Measurements from ENCODE around the gene ST14.
"Not testable (repeated sequence)": the region's sequence is repeated elsewhere in the genome, so short reads cannot be mapped to it uniquely, and the experiment has no call there.

DNA sequence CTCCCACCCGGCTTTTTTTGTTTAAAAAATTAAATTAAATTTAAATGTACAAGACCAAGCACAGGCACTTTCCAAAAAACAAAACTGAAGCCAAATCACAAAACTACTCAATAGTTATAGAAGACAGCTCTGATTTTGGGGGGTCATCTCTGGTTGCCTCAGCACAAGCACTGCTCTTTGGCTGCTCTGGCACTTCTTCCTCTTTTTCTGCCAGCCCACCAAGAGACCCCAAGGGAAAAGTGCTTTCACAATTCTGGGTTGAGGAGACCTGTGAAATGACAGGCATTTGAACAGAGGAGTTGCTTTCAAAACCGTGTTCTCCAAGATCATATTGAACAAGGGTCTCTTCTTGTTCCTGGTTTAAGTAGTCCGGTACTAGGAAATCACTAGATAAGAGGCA, 74.3 kb downstream of the ST14 start:
- TF ChIP-seq TAF1 (IDR thresholded peaks at IDR 0.05; ENCODE audit: borderline replicate concordance, low read depth, low read length); NFIC (IDR thresholded peaks at IDR 0.05; ENCODE audit: borderline replicate concordance); RFX5 (IDR thresholded peaks at IDR 0.05; ENCODE audit: low read length); FOSL2 (IDR thresholded peaks at IDR 0.05; ENCODE audit: borderline replicate concordance, low read depth); SIN3A (IDR thresholded peaks at IDR 0.05; ENCODE audit: borderline replicate concordance, low read depth, low read length); EZH2phosphoT487 (IDR thresholded peaks at IDR 0.05; ENCODE audit: borderline replicate concordance, low read depth); POLR2AphosphoS5 (IDR thresholded peaks at IDR 0.05; ENCODE audit: low read depth, low read length); YY1 (IDR thresholded peaks at IDR 0.05; ENCODE audit: low read depth); FOXJ3 (CRISPR knock-in tag; IDR thresholded peaks at IDR 0.05): not testable (repeated sequence)
- TF ChIP-seq, protein P1, sequence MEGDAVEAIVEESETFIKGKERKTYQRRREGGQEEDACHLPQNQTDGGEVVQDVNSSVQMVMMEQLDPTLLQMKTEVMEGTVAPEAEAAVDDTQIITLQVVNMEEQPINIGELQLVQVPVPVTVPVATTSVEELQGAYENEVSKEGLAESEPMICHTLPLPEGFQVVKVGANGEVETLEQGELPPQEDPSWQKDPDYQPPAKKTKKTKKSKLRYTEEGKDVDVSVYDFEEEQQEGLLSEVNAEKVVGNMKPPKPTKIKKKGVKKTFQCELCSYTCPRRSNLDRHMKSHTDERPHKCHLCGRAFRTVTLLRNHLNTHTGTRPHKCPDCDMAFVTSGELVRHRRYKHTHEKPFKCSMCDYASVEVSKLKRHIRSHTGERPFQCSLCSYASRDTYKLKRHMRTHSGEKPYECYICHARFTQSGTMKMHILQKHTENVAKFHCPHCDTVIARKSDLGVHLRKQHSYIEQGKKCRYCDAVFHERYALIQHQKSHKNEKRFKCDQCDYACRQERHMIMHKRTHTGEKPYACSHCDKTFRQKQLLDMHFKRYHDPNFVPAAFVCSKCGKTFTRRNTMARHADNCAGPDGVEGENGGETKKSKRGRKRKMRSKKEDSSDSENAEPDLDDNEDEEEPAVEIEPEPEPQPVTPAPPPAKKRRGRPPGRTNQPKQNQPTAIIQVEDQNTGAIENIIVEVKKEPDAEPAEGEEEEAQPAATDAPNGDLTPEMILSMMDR (IDR thresholded peaks at IDR 0.05), result not testable (repeated sequence)
- TF ChIP-seq, protein P2, sequence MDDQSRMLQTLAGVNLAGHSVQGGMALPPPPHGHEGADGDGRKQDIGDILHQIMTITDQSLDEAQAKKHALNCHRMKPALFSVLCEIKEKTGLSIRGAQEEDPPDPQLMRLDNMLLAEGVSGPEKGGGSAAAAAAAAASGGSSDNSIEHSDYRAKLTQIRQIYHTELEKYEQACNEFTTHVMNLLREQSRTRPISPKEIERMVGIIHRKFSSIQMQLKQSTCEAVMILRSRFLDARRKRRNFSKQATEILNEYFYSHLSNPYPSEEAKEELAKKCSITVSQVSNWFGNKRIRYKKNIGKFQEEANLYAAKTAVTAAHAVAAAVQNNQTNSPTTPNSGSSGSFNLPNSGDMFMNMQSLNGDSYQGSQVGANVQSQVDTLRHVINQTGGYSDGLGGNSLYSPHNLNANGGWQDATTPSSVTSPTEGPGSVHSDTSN (IDR thresholded peaks at IDR 0.05), result not testable (repeated sequence)
- TF ChIP-seq, protein P3, sequence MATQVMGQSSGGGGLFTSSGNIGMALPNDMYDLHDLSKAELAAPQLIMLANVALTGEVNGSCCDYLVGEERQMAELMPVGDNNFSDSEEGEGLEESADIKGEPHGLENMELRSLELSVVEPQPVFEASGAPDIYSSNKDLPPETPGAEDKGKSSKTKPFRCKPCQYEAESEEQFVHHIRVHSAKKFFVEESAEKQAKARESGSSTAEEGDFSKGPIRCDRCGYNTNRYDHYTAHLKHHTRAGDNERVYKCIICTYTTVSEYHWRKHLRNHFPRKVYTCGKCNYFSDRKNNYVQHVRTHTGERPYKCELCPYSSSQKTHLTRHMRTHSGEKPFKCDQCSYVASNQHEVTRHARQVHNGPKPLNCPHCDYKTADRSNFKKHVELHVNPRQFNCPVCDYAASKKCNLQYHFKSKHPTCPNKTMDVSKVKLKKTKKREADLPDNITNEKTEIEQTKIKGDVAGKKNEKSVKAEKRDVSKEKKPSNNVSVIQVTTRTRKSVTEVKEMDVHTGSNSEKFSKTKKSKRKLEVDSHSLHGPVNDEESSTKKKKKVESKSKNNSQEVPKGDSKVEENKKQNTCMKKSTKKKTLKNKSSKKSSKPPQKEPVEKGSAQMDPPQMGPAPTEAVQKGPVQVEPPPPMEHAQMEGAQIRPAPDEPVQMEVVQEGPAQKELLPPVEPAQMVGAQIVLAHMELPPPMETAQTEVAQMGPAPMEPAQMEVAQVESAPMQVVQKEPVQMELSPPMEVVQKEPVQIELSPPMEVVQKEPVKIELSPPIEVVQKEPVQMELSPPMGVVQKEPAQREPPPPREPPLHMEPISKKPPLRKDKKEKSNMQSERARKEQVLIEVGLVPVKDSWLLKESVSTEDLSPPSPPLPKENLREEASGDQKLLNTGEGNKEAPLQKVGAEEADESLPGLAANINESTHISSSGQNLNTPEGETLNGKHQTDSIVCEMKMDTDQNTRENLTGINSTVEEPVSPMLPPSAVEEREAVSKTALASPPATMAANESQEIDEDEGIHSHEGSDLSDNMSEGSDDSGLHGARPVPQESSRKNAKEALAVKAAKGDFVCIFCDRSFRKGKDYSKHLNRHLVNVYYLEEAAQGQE (IDR thresholded peaks at IDR 0.05; ENCODE audit: low read depth, low read length), result not testable (repeated sequence)

Data from SK-N-SH (cell line).